Measurements from ENCODE around the gene ARHGAP15.

Gene ARHGAP15

GRCh38 chr2:143466391-143466790 is 337.2 kb downstream of the ARHGAP15 start:
- no peak for DNase-seq

GRCh38 chr2:143467011-143467410 is 337.8 kb downstream of the ARHGAP15 start:
- DNase-seq = no peak

- no peak for DNase-seq
These were observed 339.2 kb downstream of the ARHGAP15 start for GRCh38 chr2:143468341-143468888.

GRCh38 chr2:143469323-143469722 is 340.1 kb downstream of the ARHGAP15 start:
- DNase-seq = no peak

GRCh38 chr2:143471550-143471949 is 342.3 kb downstream of the ARHGAP15 start:
- DNase-seq = no peak

- DNase-seq = no peak
These were observed 344.0 kb downstream of the ARHGAP15 start for GRCh38 chr2:143473216-143473615.

- DNase-seq = no peak
These were observed 344.6 kb downstream of the ARHGAP15 start for GRCh38 chr2:143473820-143474219.

GRCh38 chr2:143474586-143474985 is 345.4 kb downstream of the ARHGAP15 start:
- no peak for DNase-seq

GRCh38 chr2:143475041-143475776 is 346.0 kb downstream of the ARHGAP15 start:
- no peak for DNase-seq

GRCh38 chr2:143476336-143477087 is 347.3 kb downstream of the ARHGAP15 start:
- no peak for DNase-seq

- no peak for DNase-seq
These were observed 348.7 kb downstream of the ARHGAP15 start for GRCh38 chr2:143477714-143478443.

GRCh38 chr2:143480086-143480485 is 350.9 kb downstream of the ARHGAP15 start:
- no peak for DNase-seq

- no peak for DNase-seq
These were observed 351.5 kb downstream of the ARHGAP15 start for GRCh38 chr2:143480601-143481236.

- DNase-seq = no peak
These were observed 352.0 kb downstream of the ARHGAP15 start for GRCh38 chr2:143481237-143481623.

GRCh38 chr2:143481733-143482132 is 352.5 kb downstream of the ARHGAP15 start:
- DNase-seq = no peak

- no peak for DNase-seq
These were observed 353.1 kb downstream of the ARHGAP15 start for GRCh38 chr2:143482316-143482715.

- no peak for DNase-seq
These were observed 353.6 kb downstream of the ARHGAP15 start for GRCh38 chr2:143482771-143483170.

- no peak for DNase-seq
These were observed 357.8 kb downstream of the ARHGAP15 start for GRCh38 chr2:143486976-143487375.

GRCh38 chr2:143489145-143489544 is 359.9 kb downstream of the ARHGAP15 start:
- DNase-seq = no peak

GRCh38 chr2:143491131-143491530 is 361.9 kb downstream of the ARHGAP15 start:
- DNase-seq = no peak

- DNase-seq = no peak
These were observed 364.1 kb downstream of the ARHGAP15 start for GRCh38 chr2:143493339-143493738.

- DNase-seq = no peak
These were observed 368.5 kb downstream of the ARHGAP15 start for GRCh38 chr2:143497726-143498125.

GRCh38 chr2:143498496-143498895 is 369.3 kb downstream of the ARHGAP15 start:
- DNase-seq = no peak

Data from DMS153 (cell line).